B cell (primary cell): ENCODE results near the gene COL17A1. TPM values are rescaled to one million over a fixed set of nuclear protein-coding genes. Genes with fewer than 3 reads are reported as not detected.

Experiments used
- ATAC-seq: fragments of 200-7000 bp; cut with Tn5 transposase; one replicate; pipeline ENCODE4 v1.10.0; 2021; ENCODE audit warnings: low read depth, mild to moderate bottlenecking, moderate number of reproducible peaks, moderate library complexity
- CTCF ChIA-PET: fragments of 350-600 bp; sonication (Branson Sonifier 250); formaldehyde crosslinking; loops from one replicate; lab custom pipeline; 2021; ENCODE audit warnings: antibody characterized with exemption, inconsistent platforms; lab: Charles Lee
- POLR2A ChIA-PET: fragments of 350-600 bp; sonication (Branson Sonifier 250); formaldehyde crosslinking; loops from one replicate; lab custom pipeline; 2021; ENCODE audit warnings: antibody characterized with exemption; lab: Charles Lee
- DNase-seq: peaks from one replicate; pipeline ENCODE4 v3.0.0; 2013
- H2AFZ ChIP-seq: 2 replicates; pipeline ENCODE4 v1.6.1; 2012; ENCODE audit warnings: mild to moderate bottlenecking, low read depth, low read length; ENCODE audit not compliant: insufficient read depth, poor library complexity, severe bottlenecking
- H3K27ac ChIP-seq, 2 donors: 1 replicate in 1 of 2; 2 replicates in 1 of 2; pipeline ENCODE4 v1.5.1; 2012 to 2013; ENCODE audit warnings: low read length in 2 of 2, mild to moderate bottlenecking in 2 of 2, moderate library complexity in 1 of 2
- H3K27me3 ChIP-seq, 4 experiments: fragments of 200-600 bp in 1 of 4; sonication (generic) in 1 of 4; replicated peaks in 1 of 4; 1 replicate in 2 of 4; 2 replicates in 2 of 4; pipeline versions ENCODE4 v1.6.1 to v1.7.0; 2013 to 2016; ENCODE audit warnings: low read length in 3 of 4, mild to moderate bottlenecking in 2 of 4, mixed read lengths in 1 of 4, moderate library complexity in 1 of 4; ENCODE audit not compliant: insufficient read depth in 4 of 4, control insufficient read depth in 3 of 4; ENCODE audit errors: control extremely low read depth in 1 of 4
- H3K36me3 ChIP-seq, 2 experiments: replicated peaks in 1 of 2; 1 replicate in 1 of 2; 2 replicates in 1 of 2; pipeline versions ENCODE4 v1.6.1 to v1.7.1; 2013; ENCODE audit warnings: low read length in 1 of 2; ENCODE audit not compliant: insufficient read depth in 2 of 2, control insufficient read depth in 1 of 2; ENCODE audit errors: control extremely low read depth in 1 of 2, extremely low read depth in 1 of 2
- H3K4me1 ChIP-seq, 2 donors: fragments of 200-600 bp in 1 of 2; sonication (generic) in 1 of 2; 1 replicate in 1 of 2; 2 replicates in 1 of 2; pipeline versions ENCODE4 v1.5.1 to v1.6.1; 2013 to 2017; ENCODE audit warnings: low read length in 2 of 2; ENCODE audit not compliant: control insufficient read depth in 2 of 2, insufficient read depth in 2 of 2
- H3K4me2 ChIP-seq: replicated peaks from 2 replicates; pipeline ENCODE3; 2012; ENCODE audit warnings: mild to moderate bottlenecking, low read depth, low read length; ENCODE audit not compliant: poor library complexity, severe bottlenecking
- H3K4me3 ChIP-seq, 5 experiments: fragments of 200-600 bp in 1 of 5; sonication (generic) in 1 of 5; 1 replicate in 3 of 5; 2 replicates in 2 of 5; pipeline versions ENCODE4 v1.5.1 to v1.7.0; 2011 to 2016; ENCODE audit warnings: low read length in 4 of 5, mild to moderate bottlenecking in 4 of 5, low read depth in 2 of 5, control low read depth in 1 of 5, moderate library complexity in 1 of 5; ENCODE audit not compliant: insufficient read depth in 1 of 5; ENCODE audit errors: control extremely low read depth in 1 of 5, extremely low read depth in 1 of 5
- H3K79me2 ChIP-seq: fragments of 200-600 bp; sonication (generic); one replicate; pipeline ENCODE4 v1.6.0; 2016; ENCODE audit warnings: low read length; ENCODE audit not compliant: control insufficient read depth, insufficient read depth
- H3K9ac ChIP-seq: fragments of 200-600 bp; sonication (generic); 2 replicates; pipeline ENCODE4 v1.6.1; 2017; ENCODE audit warnings: mild to moderate bottlenecking, low read length, moderate library complexity
- H3K9me3 ChIP-seq, 3 donors: one replicate each; pipeline versions ENCODE4 v1.6.1 to v1.7.1; 2013; ENCODE audit warnings: low read length in 2 of 3; ENCODE audit not compliant: control insufficient read depth in 2 of 3, insufficient read depth in 1 of 3; ENCODE audit errors: control extremely low read depth in 1 of 3
- H4K20me1 ChIP-seq: 2 replicates; pipeline ENCODE4 v1.6.0; 2012; ENCODE audit warnings: mild to moderate bottlenecking, low read length; ENCODE audit not compliant: insufficient read depth, control insufficient read depth, poor library complexity, severe bottlenecking
- H3K27ac Mint-ChIP-seq: one replicate; pipeline ENCODE4 v1.8.0; 2021; ENCODE audit warnings: mixed read lengths
- H3K27me3 Mint-ChIP-seq: one replicate; pipeline ENCODE4 v1.8.0; 2021; ENCODE audit warnings: mixed read lengths
- H3K4me1 Mint-ChIP-seq: one replicate; pipeline ENCODE4 v1.8.0; 2021; ENCODE audit warnings: mixed read lengths
- H3K4me3 Mint-ChIP-seq: one replicate; pipeline ENCODE4 v1.8.0; 2021; ENCODE audit warnings: mixed read lengths
- H3K9me3 Mint-ChIP-seq: one replicate; pipeline ENCODE4 v1.8.0; 2022; ENCODE audit warnings: mixed read lengths; ENCODE audit not compliant: insufficient read depth
- CTCF ChIP-seq: fragments of 200-600 bp; IDR thresholded peaks from one replicate; pipeline ENCODE4 v1.8.0; 2022; ENCODE audit warnings: antibody characterized with exemption, mild to moderate bottlenecking
- EZH2 ChIP-seq: IDR thresholded peaks from 2 replicates; pipeline ENCODE4 v1.6.1; 2012; ENCODE audit warnings: borderline replicate concordance, low read depth, mild to moderate bottlenecking, moderate library complexity, low read length; ENCODE audit not compliant: insufficient read depth, poor library complexity, severe bottlenecking
- WGBS: methylation state at CpG from one replicate; pipeline ENCODE4 v1.1.5; 2013; ENCODE audit warnings: missing lambda C conversion rate; ENCODE audit not compliant: insufficient coverage; 5-methylcytosine and 5-hydroxymethylcytosine counted together
- intact Hi-C: fragments of 100-400 bp; cut with micrococcal nuclease; formaldehyde crosslinking; loops from one replicate; pipeline ENCODE4 v1.10.0; 2022
- polyA plus RNA-seq: library from polyadenylated mRNA; depleted of rRNA; stranded (reverse); fragments of >200 nt; gene quantifications from 2 replicates; pipeline ENCODE4 v1.2.3, GENCODE V29; 2012
- total RNA-seq, 2 donors: library from RNA; stranded (reverse); fragments of 120-200 nt in 1 of 2; gene quantifications; 1 replicate in 1 of 2; 2 replicates in 1 of 2; pipeline versions ENCODE4 v1.2.3 to v1.2.4, GENCODE V29; 2013 to 2022

COL17A1 gene
- total and polyA plus RNA-seq, 2 donors (not counting 1 experiment from before 2014, with no cell fraction given), result not detected

GRCh38 chr10:104038958-104039752 lies 46.5 kb downstream of the COL17A1 start:
- Histone ChIP-seq H3K36me3 (no peaks in the 10 kb centered on the region), H3K9ac (no peak overlapping the region), H3K4me1 (no peaks in the 10 kb centered on the region), H3K9me3 (no peaks in the 10 kb centered on the region), H3K4me3 (no peak overlapping the region), H3K79me2 (no peaks in the 10 kb centered on the region), H3K27ac (no peak overlapping the region), H3K27me3 (no peaks in the 10 kb centered on the region), H2AFZ (no peak overlapping the region), H4K20me1 (no peaks in the 10 kb centered on the region), H3K4me2 (no peak overlapping the region)
- intact Hi-C loops, result no loop called here
- CTCF ChIA-PET, result no interaction called here
- WGBS, result 88% methylated on average over 7 of the region's 7 CpGs
- POLR2A ChIA-PET, result no interaction called here
- H3K27me3 Mint-ChIP-seq, result no peaks in the 10 kb centered on the region
- H3K27ac Mint-ChIP-seq, result no peak overlapping the region
- no peak overlapping the region for H3K4me3 Mint-ChIP-seq
- TF ChIP-seq EZH2 (no peak), CTCF (no peak)
- H3K4me1 Mint-ChIP-seq, result no peaks in the 10 kb centered on the region
- H3K9me3 Mint-ChIP-seq, result no peaks in the 10 kb centered on the region
- DNase-seq, result no peak
- no peak for ATAC-seq

- CTCF ChIA-PET, result interaction anchor here (1.3 to 1.4 kb wide), 2 partner anchors 10 to 84 kb away, joined by 3 read pairs; partner anchors contain the start of gene SFR1
- Mint-ChIP-seq H3K27me3 (no peaks in the 10 kb centered on the region), H3K4me3 (no peak overlapping the region), H3K4me1 (no peaks in the 10 kb centered on the region), H3K9me3 (no peaks in the 10 kb centered on the region), H3K27ac (no peak overlapping the region)
- H3K9ac ChIP-seq, result no peak overlapping the region
- no peaks in the 10 kb centered on the region for H4K20me1 ChIP-seq
- POLR2A ChIA-PET, result no interaction called here
- no peak overlapping the region for H3K4me2 ChIP-seq
- no peaks in the 10 kb centered on the region for H3K36me3 ChIP-seq
- no peaks in the 10 kb centered on the region for H3K27me3 ChIP-seq
- ATAC-seq (no peak), DNase-seq (no peak)
- no peaks in the 10 kb centered on the region for H3K4me1 ChIP-seq
- no peak overlapping the region for H2AFZ ChIP-seq
- intact Hi-C loops, result no loop called here
- WGBS, result 84% methylated on average over 4 of the region's 8 CpGs
- TF ChIP-seq EZH2 (no peak), CTCF (no peak)
- no peaks in the 10 kb centered on the region for H3K79me2 ChIP-seq
- no peak overlapping the region for H3K4me3 ChIP-seq
- no peak overlapping the region for H3K27ac ChIP-seq
- no peaks in the 10 kb centered on the region for H3K9me3 ChIP-seq
Measured at GRCh38 chr10:104038537-104038936, 47.1 kb downstream of the COL17A1 start.
